Upper lobe of left lung (tissue), 4 donors: ENCODE data around the gene PCP2.

ENCODE experiments used
- EP300 ChIP-seq, 4 donors: sonication (generic); formaldehyde crosslinking; IDR thresholded peaks; one replicate each; pipeline ENCODE4 v1.5.1; 2017; ENCODE audit warnings: antibody characterized with exemption in 4 of 4, control low read depth in 2 of 4
- POLR2A ChIP-seq, 4 donors: fragments of 450-650 bp; IDR thresholded peaks; one replicate each; pipeline ENCODE4 v1.5.1; 2016 to 2017; ENCODE audit warnings: antibody characterized with exemption in 4 of 4, mild to moderate bottlenecking in 2 of 4
- POLR2AphosphoS5 ChIP-seq, 2 donors: sonication (generic); formaldehyde crosslinking; IDR thresholded peaks; one replicate each; pipeline ENCODE4 v1.5.1; 2017; ENCODE audit warnings: antibody characterized with exemption in 2 of 2
- TF ChIP-seq, protein P1 (sequence below), 6 experiments: fragments of 450-650 bp in 4 of 6; fragments of 200-600 bp in 2 of 6; sonication (generic) in 2 of 6; IDR thresholded peaks; one replicate each; pipeline ENCODE4 v1.5.1; 2016 to 2019; ENCODE audit warnings: antibody characterized with exemption in 6 of 6

DNA sequence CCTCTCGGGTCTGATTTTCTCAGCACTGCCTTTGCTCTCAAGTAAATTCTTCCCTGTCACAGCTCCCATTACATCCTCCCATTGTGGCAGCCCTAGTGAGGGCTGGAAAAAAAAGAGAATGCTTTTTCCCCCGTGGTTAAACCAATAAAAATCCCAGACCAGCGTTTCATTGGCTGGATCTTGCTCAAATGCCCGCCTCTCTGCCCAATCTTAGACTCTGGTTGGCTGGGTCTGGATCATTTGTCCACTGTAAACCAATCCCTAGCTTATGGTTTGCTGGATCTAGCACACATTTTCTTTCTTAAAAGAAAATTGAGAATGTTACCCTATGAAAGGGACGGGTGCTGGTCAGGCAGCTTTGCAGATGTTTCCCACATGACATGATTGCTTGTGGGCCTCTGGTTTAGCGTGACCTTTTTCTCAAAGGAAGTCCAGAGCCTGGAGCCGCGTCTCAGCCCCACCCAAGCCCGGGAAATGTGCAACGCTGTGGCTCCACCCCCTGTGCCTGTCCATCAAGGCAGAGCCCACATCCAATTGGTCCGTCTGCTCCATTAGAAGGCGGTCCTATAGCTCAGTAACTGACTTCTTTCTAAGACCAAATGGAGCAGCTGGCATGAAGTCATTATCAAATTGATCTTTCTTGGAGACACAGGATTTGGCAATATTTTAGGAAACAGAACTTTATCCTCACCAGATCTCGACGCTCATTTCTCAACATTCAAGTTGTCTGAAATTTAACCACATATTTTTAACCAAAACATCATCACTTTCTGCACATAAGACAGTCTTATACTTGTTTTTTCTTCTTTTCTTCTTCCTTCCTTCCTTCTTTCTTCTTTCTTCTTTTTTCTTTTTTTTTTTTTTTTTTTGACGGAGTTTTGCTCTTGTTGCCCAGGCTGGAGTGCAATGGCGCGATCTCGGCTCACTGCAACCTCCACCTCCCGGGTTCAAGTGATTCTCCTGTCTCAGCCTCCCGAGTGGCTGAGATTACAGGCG is 40.8 kb upstream of the PCP2 start:
- TF ChIP-seq, protein P1, sequence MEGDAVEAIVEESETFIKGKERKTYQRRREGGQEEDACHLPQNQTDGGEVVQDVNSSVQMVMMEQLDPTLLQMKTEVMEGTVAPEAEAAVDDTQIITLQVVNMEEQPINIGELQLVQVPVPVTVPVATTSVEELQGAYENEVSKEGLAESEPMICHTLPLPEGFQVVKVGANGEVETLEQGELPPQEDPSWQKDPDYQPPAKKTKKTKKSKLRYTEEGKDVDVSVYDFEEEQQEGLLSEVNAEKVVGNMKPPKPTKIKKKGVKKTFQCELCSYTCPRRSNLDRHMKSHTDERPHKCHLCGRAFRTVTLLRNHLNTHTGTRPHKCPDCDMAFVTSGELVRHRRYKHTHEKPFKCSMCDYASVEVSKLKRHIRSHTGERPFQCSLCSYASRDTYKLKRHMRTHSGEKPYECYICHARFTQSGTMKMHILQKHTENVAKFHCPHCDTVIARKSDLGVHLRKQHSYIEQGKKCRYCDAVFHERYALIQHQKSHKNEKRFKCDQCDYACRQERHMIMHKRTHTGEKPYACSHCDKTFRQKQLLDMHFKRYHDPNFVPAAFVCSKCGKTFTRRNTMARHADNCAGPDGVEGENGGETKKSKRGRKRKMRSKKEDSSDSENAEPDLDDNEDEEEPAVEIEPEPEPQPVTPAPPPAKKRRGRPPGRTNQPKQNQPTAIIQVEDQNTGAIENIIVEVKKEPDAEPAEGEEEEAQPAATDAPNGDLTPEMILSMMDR (IDR thresholded peaks at IDR 0.05): no peak
- no peak for TF ChIP-seq EP300 (IDR thresholded peaks at IDR 0.05)
- TF ChIP-seq POLR2AphosphoS5 (IDR thresholded peaks at IDR 0.05): no peak
- no peak for TF ChIP-seq POLR2A (IDR thresholded peaks at IDR 0.05)
